HepG2 (cell line): ENCODE data around the gene FURIN. TPM values are rescaled to one million over a fixed set of nuclear protein-coding genes. Genes with fewer than 3 reads are reported as not detected.

Experiments
- ATF7 ChIP-seq, 2 experiments: fragments of 450-650 bp in 1 of 2; sonication (generic) in 1 of 2; formaldehyde crosslinking in 1 of 2; IDR thresholded peaks; 2 replicates each; pipeline versions ENCODE4 v1.4.0 to v1.6.1; 2016 to 2020; ENCODE audit warnings: antibody characterized with exemption in 1 of 2, mild to moderate bottlenecking in 1 of 2, missing genetic modification reagents in 1 of 2
- FOSL1 ChIP-seq: sonication (generic); formaldehyde crosslinking; IDR thresholded peaks from 2 replicates; pipeline ENCODE4 v1.9.0; 2021; ENCODE audit warnings: missing genetic modification reagents, borderline replicate concordance
- FOSL2 ChIP-seq: sonication (generic); formaldehyde crosslinking; IDR thresholded peaks from 2 replicates; pipeline ENCODE4 v1.4.0; 2020; ENCODE audit warnings: missing genetic modification reagents
- GABPB1 ChIP-seq: IDR thresholded peaks from 2 replicates; pipeline ENCODE4 v1.6.1; 2016; ENCODE audit warnings: mild to moderate bottlenecking, missing genetic modification reagents, moderate library complexity, missing compliant biosample characterization
- HDAC6 ChIP-seq: fragments of 200-600 bp; sonication (generic); IDR thresholded peaks from 2 replicates; pipeline ENCODE4 v1.7.0; 2017; ENCODE audit warnings: mild to moderate bottlenecking, antibody characterized with exemption, low read length, low read depth
- HMG20B ChIP-seq: conservative IDR thresholded peaks from 2 replicates; pipeline ENCODE4 v1.6.1; 2016; ENCODE audit warnings: missing genetic modification reagents, missing compliant biosample characterization
- HOXA9 ChIP-seq: sonication (generic); formaldehyde crosslinking; IDR thresholded peaks from 2 replicates; pipeline ENCODE4 v1.8.1; 2022; ENCODE audit warnings: missing genetic modification reagents, mild to moderate bottlenecking, moderate library complexity, borderline replicate concordance
- IKZF5 ChIP-seq: IDR thresholded peaks from 2 replicates; pipeline ENCODE4 v1.6.1; 2018; ENCODE audit warnings: missing genetic modification reagents, mild to moderate bottlenecking, missing compliant biosample characterization
- ISL2 ChIP-seq: sonication (generic); formaldehyde crosslinking; IDR thresholded peaks from 2 replicates; pipeline ENCODE4 v1.5.0; 2020; ENCODE audit warnings: missing genetic modification reagents
- JUNB ChIP-seq: sonication (generic); formaldehyde crosslinking; IDR thresholded peaks from 2 replicates; pipeline ENCODE4 v1.8.0; 2022; ENCODE audit warnings: missing genetic modification reagents, mild to moderate bottlenecking, borderline replicate concordance
- JUND ChIP-seq: sonication (generic); formaldehyde crosslinking; IDR thresholded peaks from 2 replicates; pipeline ENCODE4 v1.8.0; 2022; ENCODE audit warnings: mild to moderate bottlenecking, missing genetic modification reagents
- KLF6 ChIP-seq: IDR thresholded peaks from 2 replicates; pipeline ENCODE4 v1.8.0; 2016; ENCODE audit warnings: missing biosample characterization, missing genetic modification reagents
- MAF1 ChIP-seq: sonication (generic); formaldehyde crosslinking; IDR thresholded peaks from 2 replicates; pipeline ENCODE4 v1.5.0; 2020; ENCODE audit warnings: missing genetic modification reagents, borderline replicate concordance
- MEIS2 ChIP-seq: sonication (generic); formaldehyde crosslinking; IDR thresholded peaks from 2 replicates; pipeline ENCODE4 v1.9.0; 2021; ENCODE audit warnings: mild to moderate bottlenecking, missing genetic modification reagents
- NONO ChIP-seq, 2 experiments: fragments of 450-650 bp in 1 of 2; sonication (generic) in 1 of 2; formaldehyde crosslinking in 1 of 2; IDR thresholded peaks in 1 of 2; conservative IDR thresholded peaks in 1 of 2; 2 replicates each; pipeline versions ENCODE4 v1.6.1 to v1.8.0; 2017 to 2022; ENCODE audit warnings: mild to moderate bottlenecking in 1 of 2, missing genetic modification reagents in 1 of 2, moderate library complexity in 1 of 2
- REPIN1 ChIP-seq: sonication (generic); formaldehyde crosslinking; IDR thresholded peaks from 2 replicates; pipeline ENCODE4 v1.8.0; 2022; ENCODE audit warnings: missing genetic modification reagents, low read depth, mild to moderate bottlenecking, borderline replicate concordance
- SP140L ChIP-seq: sonication (generic); formaldehyde crosslinking; IDR thresholded peaks from 2 replicates; pipeline ENCODE4 v1.4.0; 2020; ENCODE audit warnings: missing genetic modification reagents, borderline replicate concordance
- ZBTB25 ChIP-seq: IDR thresholded peaks from 2 replicates; pipeline ENCODE4 v1.6.1; 2018; ENCODE audit warnings: missing genetic modification reagents
- ZMYM4 ChIP-seq: sonication (generic); formaldehyde crosslinking; IDR thresholded peaks from 2 replicates; pipeline ENCODE4 v1.8.1; 2023; ENCODE audit warnings: mild to moderate bottlenecking, missing genetic modification reagents
- ZNF24 ChIP-seq: fragments of 450-650 bp; IDR thresholded peaks from 2 replicates; pipeline ENCODE4 v1.6.1; 2017; ENCODE audit warnings: antibody characterized with exemption, mild to moderate bottlenecking
- ZNF275 ChIP-seq: sonication (generic); formaldehyde crosslinking; IDR thresholded peaks from 2 replicates; pipeline ENCODE4 v1.8.0; 2022; ENCODE audit warnings: missing genetic modification reagents, mild to moderate bottlenecking, inconsistent platforms, borderline replicate concordance
- ZNF605 ChIP-seq: sonication (generic); formaldehyde crosslinking; IDR thresholded peaks from 2 replicates; pipeline ENCODE4 v1.8.0; 2022; ENCODE audit warnings: mild to moderate bottlenecking, missing genetic modification reagents
- ZNF775 ChIP-seq: sonication (generic); formaldehyde crosslinking; IDR thresholded peaks from 2 replicates; pipeline ENCODE4 v1.4.0; 2020; ENCODE audit warnings: missing genetic modification reagents, mild to moderate bottlenecking, moderate library complexity, borderline replicate concordance
- ZSCAN25 ChIP-seq: sonication (generic); formaldehyde crosslinking; IDR thresholded peaks from 2 replicates; pipeline ENCODE4 v1.8.0; 2022; ENCODE audit warnings: mild to moderate bottlenecking, missing genetic modification reagents
- polyA plus RNA-seq, 8 experiments: library from polyadenylated mRNA; depleted of rRNA in 3 of 8; stranded (reverse) in 7 of 8; unstranded in 1 of 8; fragments of >200 nt; fragmentation: Illumina TruSeq in 4 of 8; extraction: Trizol in 4 of 8; gene quantifications; 2 replicates each; pipeline versions ENCODE4 v1.2.1 to v1.2.3, GENCODE V29; 2011 to 2016; ENCODE audit warnings: low read depth in 4 of 8, missing spikeins in 1 of 8, mixed read lengths in 1 of 8; ENCODE audit not compliant: insufficient read depth in 1 of 8
- total RNA-seq, 5 experiments: library from RNA; depleted of rRNA; stranded (reverse); fragments of >200 nt; fragmentation: Illumina TruSeq; extraction: Trizol; gene quantifications; 2 replicates each; pipeline ENCODE4 v1.2.3, GENCODE V29; 2016; ENCODE audit warnings: low read depth in 1 of 5
- TF ChIP-seq, protein P1 (sequence below): sonication (generic); formaldehyde crosslinking; IDR thresholded peaks from 2 replicates; pipeline ENCODE4 v1.8.0; 2023; ENCODE audit warnings: mild to moderate bottlenecking, missing genetic modification reagents

Gene FURIN
- total and polyA plus RNA-seq, 2 of the 13 experiments (the other 11 are each of a cell fraction or from before 2014, with no cell fraction given): 15.2 to 17.4 TPM

GRCh38 chr15:90860942-90861675, 7.3 kb upstream of the FURIN start (continued):
- TF ChIP-seq ZNF24 (0 out of 2 replicates have a peak, but pooled peaks have one; percentile 41), ZNF275 (CRISPR knock-in tag) (no peak), REPIN1 (CRISPR knock-in tag) (peak; percentile 36; the same call in 1 of the 2 replicates), IKZF5 (CRISPR knock-in tag) (peak; percentile 54; the same call in 1 of the 2 replicates), ISL2 (peak; percentile 79), NONO (IDR thresholded peaks at IDR 0.05) (no peak), NONO (CRISPR knock-in tag; conservative IDR thresholded peaks at IDR 0.05) (peak; percentile 60), FOSL1 (CRISPR knock-in tag) (peak; percentile 71; the same call in 1 of the 2 replicates), JUND (CRISPR knock-in tag) (peak; percentile 73), ZBTB25 (CRISPR knock-in tag) (peak; percentile 89), HMG20B (CRISPR knock-in tag) (peak; percentile 32; the same call in 1 of the 2 replicates), ATF7 (IDR thresholded peaks at IDR 0.05) (peak; percentile 52; the same call in 1 of the 2 replicates), ATF7 (CRISPR knock-in tag; IDR thresholded peaks at IDR 0.05) (no peak), ZMYM4 (CRISPR knock-in tag) (0 out of 2 replicates have a peak, but pooled peaks have one; percentile 15), ZSCAN25 (CRISPR knock-in tag) (no peak), JUNB (peak; percentile 87; the same call in 1 of the 2 replicates), FOSL2 (CRISPR knock-in tag) (peak; percentile 97), ZNF605 (CRISPR knock-in tag) (no peak), SP140L (CRISPR knock-in tag) (0 out of 2 replicates have a peak, but pooled peaks have one; percentile 41), KLF6 (CRISPR knock-in tag) (peak; percentile 73; the same call in 1 of the 2 replicates), GABPB1 (CRISPR knock-in tag) (peak; percentile 46; the same call in 1 of the 2 replicates), HDAC6 (no peak), MAF1 (CRISPR knock-in tag) (no peak), ZNF775 (CRISPR knock-in tag) (peak; percentile 82), MEIS2 (0 out of 2 replicates have a peak, but pooled peaks have one; percentile 81), HOXA9 (CRISPR knock-in tag) (0 out of 2 replicates have a peak, but pooled peaks have one; percentile 40)
- TF ChIP-seq, protein P1, sequence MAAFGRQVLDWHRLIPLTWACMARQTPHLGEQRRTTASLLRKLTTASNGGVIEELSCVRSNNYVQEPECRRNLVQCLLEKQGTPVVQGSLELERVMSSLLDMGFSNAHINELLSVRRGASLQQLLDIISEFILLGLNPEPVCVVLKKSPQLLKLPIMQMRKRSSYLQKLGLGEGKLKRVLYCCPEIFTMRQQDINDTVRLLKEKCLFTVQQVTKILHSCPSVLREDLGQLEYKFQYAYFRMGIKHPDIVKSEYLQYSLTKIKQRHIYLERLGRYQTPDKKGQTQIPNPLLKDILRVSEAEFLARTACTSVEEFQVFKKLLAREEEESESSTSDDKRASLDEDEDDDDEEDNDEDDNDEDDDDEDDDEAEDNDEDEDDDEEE (CRISPR knock-in tag): no peak
